Stimulated activated CD4-positive, alpha-beta T cell treated with anti-CD3 and anti-CD28 coated beads, TNF-alpha, amount 100 ng/mL, for 24 hours (primary cell): ENCODE measurements around the gene MYOM3.
"Not testable (repeated sequence)": the region's sequence is repeated elsewhere in the genome, so short reads cannot be mapped to it uniquely, and the experiment has no call there.

Source experiments
- DNase-seq, 3 experiments: peaks; one replicate each; pipeline ENCODE4 v3.0.0-alpha.2; 2020; ENCODE audit warnings: low read depth in 3 of 3

Gene MYOM3

DNA sequence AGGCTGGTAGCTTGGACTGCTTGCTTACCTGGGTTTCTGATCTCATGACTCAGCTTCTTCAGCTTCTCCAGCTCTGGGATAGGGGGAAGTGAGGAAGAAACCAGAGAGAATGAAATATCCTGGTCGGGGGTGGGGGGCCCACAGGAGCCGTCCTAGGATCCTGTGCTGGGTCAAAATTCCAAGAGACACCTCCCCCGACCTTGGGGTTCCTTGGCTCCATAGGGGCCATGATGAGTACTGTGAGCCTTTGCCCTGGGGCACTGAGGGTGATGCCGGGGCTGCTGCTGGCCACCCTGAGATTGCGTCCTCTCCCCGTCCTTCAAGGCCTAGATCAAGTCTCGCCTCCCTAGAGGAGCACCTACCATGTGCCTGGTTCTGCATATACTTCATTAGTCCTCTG is 40.0 kb downstream of the MYOM3 start:
- no peak for DNase-seq

DNA sequence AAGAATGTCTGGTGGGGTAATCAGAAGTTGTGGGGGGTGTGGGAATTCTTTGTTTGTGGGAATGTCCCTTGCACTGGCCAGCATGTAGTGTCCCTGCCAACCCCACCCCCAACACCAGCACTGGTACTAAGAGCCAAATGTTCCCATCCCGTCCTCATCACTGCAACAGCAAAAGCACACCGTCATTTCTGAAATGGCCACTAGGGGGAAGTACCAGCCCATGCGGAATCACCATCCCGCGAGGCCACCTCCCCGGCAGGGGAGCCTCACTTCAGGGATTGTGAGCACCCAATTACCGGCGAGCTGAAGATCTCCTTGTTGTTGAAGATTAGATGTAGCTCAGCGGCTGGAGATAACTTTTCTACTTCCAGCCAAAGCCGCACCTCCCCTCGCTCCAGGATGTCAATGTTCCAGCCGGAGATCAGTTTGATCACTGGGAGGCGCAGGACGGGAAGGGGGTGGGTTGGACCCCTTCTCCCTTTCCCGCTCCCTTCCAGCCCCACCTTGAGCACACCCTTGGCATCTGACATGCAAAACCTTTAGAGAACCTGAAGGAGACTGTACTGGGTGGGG is 41.0 kb downstream of the MYOM3 start:
- DNase-seq = peak; percentile 53 to 70 (median 70)

DNA sequence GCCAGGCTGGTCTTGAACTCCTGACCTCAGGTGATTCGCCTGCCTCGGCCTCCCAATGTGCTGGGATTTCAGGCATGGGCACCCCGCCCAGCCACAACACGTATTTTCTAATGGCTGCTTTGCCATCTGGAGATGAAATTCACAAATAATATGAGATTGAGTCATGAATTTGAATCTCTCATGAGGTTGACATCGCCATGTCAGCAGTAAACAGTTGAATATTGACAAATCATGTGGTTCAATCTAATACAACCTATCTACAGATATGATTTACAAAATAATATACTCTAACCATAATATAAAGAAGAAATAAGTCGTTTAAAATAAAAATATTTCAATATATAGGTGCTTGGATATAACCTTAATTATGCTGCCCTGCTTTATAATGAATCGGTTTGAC is 42.1 kb downstream of the MYOM3 start:
- DNase-seq = no peak

DNA sequence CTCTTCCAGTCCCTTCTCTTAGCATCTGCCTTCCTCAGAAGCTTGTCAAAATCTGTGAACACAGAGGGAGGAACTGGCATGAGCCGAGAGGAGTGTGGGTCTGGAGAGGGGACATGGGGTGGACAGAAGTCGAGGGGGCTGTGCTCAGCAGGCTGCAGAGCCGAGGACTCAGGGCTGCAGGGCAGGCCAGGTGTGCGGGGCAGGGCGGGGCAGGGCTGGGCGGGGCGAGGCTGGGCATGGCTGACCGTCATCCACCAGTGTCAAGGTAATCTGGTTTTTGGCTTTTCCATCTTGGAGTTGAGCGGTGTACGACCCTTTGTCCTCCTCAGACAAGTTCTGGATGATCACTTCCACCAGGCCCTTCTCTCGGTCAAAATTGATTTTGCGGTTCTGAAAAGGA is 44.0 kb downstream of the MYOM3 start:
- DNase-seq = no peak

GRCh38 chr1:24065304-24065703 is 46.6 kb downstream of the MYOM3 start:
- no peak for DNase-seq

DNA sequence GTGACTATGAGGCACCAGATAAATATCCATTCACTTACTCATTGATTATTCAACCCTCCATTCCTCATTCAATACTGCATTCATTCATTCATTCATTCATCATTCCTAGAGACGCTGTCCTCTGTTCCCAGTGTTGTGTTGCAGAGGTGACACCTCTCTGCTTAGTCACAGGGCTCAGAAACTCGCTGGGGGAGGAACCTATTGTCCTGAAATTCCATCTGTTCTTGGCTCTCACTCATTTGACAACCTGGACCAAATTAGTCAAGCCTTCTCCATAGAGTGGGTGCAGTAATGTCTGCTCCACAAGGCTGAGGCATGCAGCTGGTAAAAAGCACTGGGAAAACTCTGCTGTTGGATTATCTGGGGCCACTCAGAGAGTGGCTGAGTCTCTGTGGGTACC is 49.7 kb downstream of the MYOM3 start:
- DNase-seq = no peak

GRCh38 chr1:24060482-24060881 is 51.5 kb downstream of the MYOM3 start:
- no peak for DNase-seq

DNA sequence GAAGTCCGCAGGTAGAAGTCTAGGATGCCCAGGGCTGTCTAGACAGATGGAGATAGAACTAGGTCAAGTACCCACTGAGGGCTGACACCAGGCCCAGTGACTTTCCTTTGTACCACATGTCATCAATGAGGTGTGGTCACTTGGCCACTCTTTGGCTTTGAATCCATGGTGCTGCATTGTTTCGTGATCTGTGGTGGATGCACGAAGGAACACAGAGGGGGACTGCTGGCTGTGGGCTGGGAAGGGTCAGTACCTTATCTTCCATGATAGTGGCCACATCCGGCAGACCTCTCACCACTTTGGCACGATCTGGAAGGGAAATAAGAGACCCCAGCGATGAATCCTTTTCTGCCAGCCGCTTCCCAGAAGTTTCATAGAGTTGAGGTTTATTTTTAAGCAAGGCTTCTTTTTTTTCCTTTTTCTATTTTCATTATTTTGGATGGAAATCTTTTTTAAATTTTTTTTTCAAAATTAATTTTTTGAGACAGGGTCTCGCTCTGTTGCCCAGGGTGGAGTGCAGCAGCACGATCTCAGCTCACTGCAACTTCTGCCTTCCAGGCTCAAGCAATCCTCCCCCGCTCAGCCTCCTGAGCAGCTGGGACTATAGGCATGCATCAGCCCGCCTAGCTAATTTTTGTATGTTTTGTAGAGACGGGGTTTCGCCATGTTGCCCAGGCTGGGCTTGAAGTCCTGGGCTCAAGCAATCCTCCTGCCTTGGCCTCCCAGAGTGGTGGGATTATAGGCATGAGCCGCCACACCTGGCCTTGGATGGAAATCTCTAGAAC is 53.1 kb downstream of the MYOM3 start:
- DNase-seq = no peak

GRCh38 chr1:24057171-24057570 is 54.8 kb downstream of the MYOM3 start:
- DNase-seq = no peak

- no peak for DNase-seq
These were observed 56.3 kb downstream of the MYOM3 start for GRCh38 chr1:24055681-24056080.

- DNase-seq = no peak
These were observed 59.7 kb downstream of the MYOM3 start for GRCh38 chr1:24052220-24052619.

DNA sequence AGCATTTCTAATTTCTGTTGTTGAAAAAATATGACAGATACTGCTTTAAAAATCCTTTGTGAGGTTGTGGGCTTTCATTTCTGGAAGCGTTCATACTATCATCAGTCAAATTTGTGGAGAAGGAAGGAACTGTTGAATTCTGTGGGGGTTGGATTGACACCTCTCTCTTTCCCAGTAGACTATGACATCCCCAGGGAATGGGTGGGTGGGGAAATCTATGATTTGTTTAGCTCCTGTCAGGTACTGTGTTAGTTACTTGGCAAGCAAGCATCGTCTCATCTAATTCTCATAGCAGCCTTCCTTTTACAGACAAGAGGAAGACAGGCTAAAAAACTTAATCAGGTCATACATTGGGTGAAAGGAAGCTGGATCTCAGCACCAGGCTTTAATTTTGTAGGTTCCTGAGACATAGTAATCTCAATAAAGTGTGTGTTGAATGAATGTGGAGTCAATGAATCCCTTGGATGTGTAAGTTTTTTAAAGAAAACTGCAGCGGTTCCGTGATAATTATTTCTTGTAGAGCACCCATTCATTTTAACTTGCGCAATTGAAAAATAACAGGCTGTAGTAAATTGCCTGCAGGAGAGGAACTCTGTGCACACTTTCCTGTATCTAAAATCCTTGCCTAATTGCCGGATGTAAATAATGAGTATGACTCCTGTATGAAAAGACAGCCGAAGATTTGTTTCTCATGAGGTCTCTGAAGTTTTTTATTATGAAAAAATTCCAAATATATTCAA is 60.6 kb downstream of the MYOM3 start:
- no peak for DNase-seq

DNA sequence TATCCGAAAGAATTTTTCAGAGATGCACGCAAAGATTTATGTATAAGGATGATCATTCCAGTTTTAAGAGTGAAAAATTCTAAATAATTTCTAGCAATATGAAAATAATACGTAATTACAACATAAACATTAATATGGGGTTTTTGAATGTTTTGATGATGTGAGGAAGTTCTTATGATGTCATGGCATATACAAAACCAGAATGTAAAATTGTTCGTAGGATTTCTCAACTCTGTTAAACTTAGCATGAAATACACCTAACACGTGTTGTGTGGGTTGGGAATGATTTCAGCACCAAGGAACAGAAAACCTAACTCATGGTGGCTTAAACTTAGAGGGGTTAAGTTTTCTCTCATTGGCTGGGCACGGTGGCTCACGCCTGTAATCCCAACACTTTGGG is 62.2 kb downstream of the MYOM3 start:
- DNase-seq = no peak

- not testable (repeated sequence) for DNase-seq
These were observed 63.0 kb downstream of the MYOM3 start for GRCh38 chr1:24048894-24049293.

GRCh38 chr1:24048205-24048869 is 63.6 kb downstream of the MYOM3 start:
- DNase-seq = no peak

DNA sequence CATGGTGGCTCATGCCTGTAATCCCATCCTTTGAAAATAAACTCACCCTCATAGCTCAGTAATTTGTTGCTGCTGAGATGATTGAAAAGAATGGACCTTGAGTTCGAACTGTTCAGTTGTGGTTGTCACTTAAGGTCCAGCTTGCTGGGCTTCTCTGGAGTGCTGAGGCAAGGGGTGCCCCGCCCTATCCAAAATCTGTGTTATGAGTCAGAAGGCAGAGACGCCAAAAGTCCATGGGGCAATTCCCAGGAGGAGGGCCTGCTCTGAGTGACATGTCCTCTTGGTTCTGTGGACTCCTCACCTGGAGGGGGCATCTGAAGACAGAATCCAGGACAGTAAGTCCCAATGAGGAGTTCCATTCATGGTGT is 64.8 kb downstream of the MYOM3 start:
- DNase-seq = no peak

DNA sequence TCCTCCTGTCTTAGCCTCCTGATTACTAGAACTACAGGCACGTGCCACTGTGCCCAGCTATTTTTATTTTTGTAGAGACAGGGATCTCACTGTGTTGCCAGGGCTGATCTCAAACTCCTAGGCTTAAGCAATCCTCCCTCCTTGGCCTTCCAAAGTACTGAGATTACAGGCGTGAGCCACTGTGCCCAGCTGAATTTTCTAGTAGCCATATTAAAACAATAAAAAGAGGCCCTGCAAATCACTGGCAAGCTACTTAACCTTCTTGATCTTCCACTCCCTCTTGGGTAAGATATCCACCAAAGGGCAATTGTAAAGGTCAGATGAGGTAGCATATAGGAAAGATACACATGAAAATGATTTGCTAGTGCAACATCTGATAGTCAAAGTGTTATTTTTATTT is 66.2 kb downstream of the MYOM3 start:
- no peak for DNase-seq

DNA sequence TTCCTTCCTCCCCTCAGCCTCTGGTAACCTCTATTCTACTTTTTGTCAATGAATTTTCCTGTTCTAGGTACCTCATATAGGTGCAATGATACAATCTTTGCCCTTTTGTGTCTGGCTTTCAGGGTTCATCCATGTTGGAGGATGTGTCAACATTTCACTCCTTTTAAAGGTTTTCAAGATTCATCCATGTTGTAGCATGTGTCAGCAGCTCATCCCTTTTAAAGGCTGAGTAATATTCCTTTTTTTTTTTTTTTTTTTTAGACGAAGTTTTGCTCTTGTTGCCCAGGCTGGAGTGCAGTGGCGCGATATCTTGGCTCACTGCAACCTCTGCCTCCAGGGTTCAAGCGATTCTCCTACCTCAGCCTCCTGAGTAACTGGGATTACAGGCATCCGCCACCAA is 67.3 kb downstream of the MYOM3 start:
- not testable (repeated sequence) for DNase-seq

DNA sequence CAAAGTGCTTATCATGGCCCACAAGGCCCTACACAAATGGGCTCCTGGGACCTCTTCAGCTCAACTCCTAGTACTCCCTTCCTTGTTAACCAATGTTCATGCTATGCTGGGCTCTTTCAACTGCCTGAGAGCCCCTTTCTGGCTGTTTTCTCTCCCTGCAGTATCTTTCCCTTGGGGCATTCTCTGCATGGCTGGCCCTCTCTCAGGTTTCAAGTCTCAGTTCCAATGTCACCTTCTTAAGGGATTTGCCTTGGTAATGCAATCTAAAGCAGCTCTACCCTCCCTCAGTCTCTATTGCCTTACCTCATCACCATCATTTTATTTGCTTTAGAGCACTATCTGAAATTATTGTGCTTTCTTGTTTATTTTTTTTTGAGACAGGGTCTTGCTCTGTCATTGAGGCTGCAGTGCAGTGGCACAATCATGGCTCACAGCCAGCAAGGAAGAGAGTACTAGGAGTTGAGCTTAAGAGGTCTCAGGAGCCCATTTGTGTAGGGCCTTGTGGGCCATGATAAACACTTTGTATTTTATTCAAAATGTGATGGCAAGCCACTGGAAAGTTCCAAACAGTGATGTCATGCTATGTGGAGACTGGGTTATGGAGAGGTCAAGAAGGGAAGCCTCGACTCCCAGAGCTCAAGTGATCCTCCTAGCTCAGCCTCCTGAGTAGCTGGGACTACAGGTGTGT is 68.4 kb downstream of the MYOM3 start:
- no peak for DNase-seq

DNA sequence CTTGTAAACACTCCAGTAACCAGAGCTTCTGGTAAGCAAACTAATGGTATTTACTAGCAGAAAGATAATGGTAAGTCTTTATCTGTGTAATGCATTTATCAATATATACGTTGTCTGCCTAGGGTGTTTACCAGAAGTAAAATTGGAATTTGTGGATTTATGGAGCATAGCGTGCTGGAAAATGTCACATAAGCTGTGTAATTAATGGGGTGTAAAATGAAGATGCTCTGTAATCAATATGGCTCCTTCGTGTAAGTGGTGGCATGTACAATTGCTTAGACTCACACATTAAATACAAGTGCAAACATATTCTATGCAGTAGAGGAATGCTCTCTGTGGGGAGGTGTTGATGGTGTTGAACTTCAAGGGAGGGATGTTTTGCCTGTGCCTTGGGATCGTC is 69.6 kb downstream of the MYOM3 start:
- DNase-seq = no peak

DNA sequence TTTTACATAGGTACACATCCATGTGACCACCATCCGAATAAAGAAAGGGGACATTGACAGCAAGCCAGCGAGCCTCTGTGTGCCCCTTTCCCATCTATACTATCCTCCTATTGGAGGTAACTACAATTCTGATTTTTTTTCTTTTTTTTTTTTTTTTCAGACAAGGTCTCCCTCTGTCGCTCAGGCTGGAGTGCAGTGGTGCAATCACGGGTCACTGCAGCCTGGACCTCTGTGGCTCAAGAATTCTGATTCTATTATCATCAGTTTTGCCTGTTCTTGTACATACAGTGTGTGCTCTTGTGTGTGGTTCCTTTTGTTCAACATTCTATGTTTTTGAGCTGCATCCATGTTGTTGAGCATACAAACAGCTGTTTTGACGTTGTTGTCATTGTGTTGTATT is 75.8 kb downstream of the MYOM3 start:
- no peak for DNase-seq

GRCh38 chr1:24032981-24033380 is 79.0 kb downstream of the MYOM3 start:
- no peak for DNase-seq
